GM18508 (cell line): ENCODE measurements around the gene KCNN3.

Source experiments
- ATAC-seq: cut with Tn5 transposase; IDR thresholded peaks from one replicate; pipeline ENCODE4 v1.9.1; 2021; ENCODE audit warnings: moderate number of reproducible peaks; ENCODE audit not compliant: insufficient read depth, unreplicated experiment

The KCNN3 gene

GRCh38 chr1:154801234-154802011 lies 68.7 kb downstream of the KCNN3 start:
- ATAC-seq: no peak

- ATAC-seq: no peak
Observed at GRCh38 chr1:154799188-154799587, 70.9 kb downstream of the KCNN3 start.

- no peak for ATAC-seq
Observed at GRCh38 chr1:154798645-154799044, 71.4 kb downstream of the KCNN3 start.

- no peak for ATAC-seq
Observed at GRCh38 chr1:154797175-154797574, 72.9 kb downstream of the KCNN3 start.

- no peak for ATAC-seq
Observed at GRCh38 chr1:154796303-154796892, 73.7 kb downstream of the KCNN3 start.

- no peak for ATAC-seq
Observed at GRCh38 chr1:154794608-154795007, 75.5 kb downstream of the KCNN3 start.

- ATAC-seq: no peak
Observed at GRCh38 chr1:154793685-154794084, 76.4 kb downstream of the KCNN3 start.

- ATAC-seq: no peak
Observed at GRCh38 chr1:154792899-154793298, 77.2 kb downstream of the KCNN3 start.

- ATAC-seq: no peak
Observed at GRCh38 chr1:154791292-154792166, 78.6 kb downstream of the KCNN3 start.

- ATAC-seq: no peak
Observed at GRCh38 chr1:154788886-154789285, 81.2 kb downstream of the KCNN3 start.

- no peak for ATAC-seq
Observed at GRCh38 chr1:154788110-154788870, 81.8 kb downstream of the KCNN3 start.

GRCh38 chr1:154786804-154787570 lies 83.1 kb downstream of the KCNN3 start:
- no peak for ATAC-seq

GRCh38 chr1:154784924-154785531 lies 85.1 kb downstream of the KCNN3 start:
- peak; percentile 66 for ATAC-seq

GRCh38 chr1:154784416-154784815 lies 85.7 kb downstream of the KCNN3 start:
- ATAC-seq: no peak

GRCh38 chr1:154783976-154784375 lies 86.1 kb downstream of the KCNN3 start:
- ATAC-seq: no peak

GRCh38 chr1:154780541-154780940 lies 89.5 kb downstream of the KCNN3 start:
- ATAC-seq: no peak

- no peak for ATAC-seq
Observed at GRCh38 chr1:154779551-154780189, 90.4 kb downstream of the KCNN3 start.

GRCh38 chr1:154778944-154779343 lies 91.1 kb downstream of the KCNN3 start:
- ATAC-seq: no peak

GRCh38 chr1:154778275-154778674 lies 91.8 kb downstream of the KCNN3 start:
- ATAC-seq: no peak
